K562 (cell line): ENCODE results near the gene BLZF1. TPM values are rescaled to one million over a fixed set of nuclear protein-coding genes. Genes with fewer than 3 reads are reported as not detected.
A peak's percentile ranks its signal among the peaks of the same experiment; 100 is the strongest.

Experiments
- AFF4 ChIP-seq: sonication (generic); formaldehyde crosslinking; IDR thresholded peaks from 2 replicates; pipeline ENCODE4 v1.8.0; 2023; ENCODE audit warnings: mild to moderate bottlenecking, missing genetic modification reagents
- ESRRA ChIP-seq: fragments of 450-650 bp; IDR thresholded peaks from 2 replicates; pipeline ENCODE4 v1.6.1; 2014; ENCODE audit warnings: low read depth, mild to moderate bottlenecking, moderate library complexity, borderline replicate concordance
- GTF2E2 ChIP-seq: fragments of 200-800 bp; sonication (Bioruptor generic); IDR thresholded peaks from 2 replicates; pipeline ENCODE4 v1.6.1; 2016; ENCODE audit warnings: missing genetic modification characterization, missing compliant biosample characterization
- MCM2 ChIP-seq: fragments of 450-650 bp; IDR thresholded peaks from 2 replicates; pipeline ENCODE4 v1.6.1; 2017; ENCODE audit warnings: low read depth, mild to moderate bottlenecking
- MEF2A ChIP-seq: IDR thresholded peaks from 2 replicates; pipeline ENCODE4 v1.6.1; 2011; ENCODE audit warnings: low read depth, mild to moderate bottlenecking, low read length, moderate library complexity; ENCODE audit not compliant: control insufficient read depth
- MEIS2 ChIP-seq: fragments of 450-650 bp; IDR thresholded peaks from 2 replicates; pipeline ENCODE4 v1.6.1; 2014; ENCODE audit warnings: mild to moderate bottlenecking; ENCODE audit not compliant: partially characterized antibody
- MLLT1 ChIP-seq, 2 experiments: fragments of 450-650 bp; IDR thresholded peaks; 2 replicates each; pipeline ENCODE4 v1.6.1; 2016
- MXD1 ChIP-seq: fragments of 250-450 bp; sonication (Bioruptor Pico); IDR thresholded peaks from 2 replicates; pipeline ENCODE4 v1.8.0; 2021; ENCODE audit warnings: borderline replicate concordance, mild to moderate bottlenecking, moderate library complexity; ENCODE audit not compliant: poor library complexity, severe bottlenecking
- RBM22 ChIP-seq: fragments of 200-400 bp; formaldehyde crosslinking; IDR thresholded peaks from 2 replicates; pipeline ENCODE4 v1.6.1; 2018; ENCODE audit warnings: low read length, low read depth; ENCODE audit not compliant: poor library complexity, severe bottlenecking
- RFX5 ChIP-seq: IDR thresholded peaks from 2 replicates; pipeline ENCODE4 v1.6.1; 2011; ENCODE audit warnings: low read depth, mild to moderate bottlenecking, improper control_type of control experiment, low read length
- THRB ChIP-seq: fragments of 450-650 bp; formaldehyde crosslinking; conservative IDR thresholded peaks from 2 replicates; pipeline ENCODE4 v1.4.0; 2022; ENCODE audit warnings: mild to moderate bottlenecking, missing genetic modification characterization
- ZBTB5 ChIP-seq: fragments of 450-650 bp; IDR thresholded peaks from 2 replicates; pipeline ENCODE4 v1.6.1; 2017; ENCODE audit warnings: antibody characterized with exemption
- ZFPM2 ChIP-seq: fragments of 250-450 bp; sonication (Bioruptor Pico); IDR thresholded peaks from 2 replicates; pipeline ENCODE4 v1.5.1; 2022; ENCODE audit warnings: mild to moderate bottlenecking
- ZNF280A ChIP-seq: fragments of 450-650 bp; IDR thresholded peaks from 2 replicates; pipeline ENCODE4 v1.6.1; 2018; ENCODE audit warnings: mild to moderate bottlenecking, low read depth; ENCODE audit not compliant: partially characterized antibody
- ZNF347 ChIP-seq: fragments of 450-650 bp; formaldehyde crosslinking; IDR thresholded peaks from 2 replicates; pipeline ENCODE4 v1.4.0; 2020; ENCODE audit warnings: low read depth, mild to moderate bottlenecking, moderate library complexity
- ZNF395 ChIP-seq: fragments of 200-800 bp; sonication (Bioruptor generic); IDR thresholded peaks from 2 replicates; pipeline ENCODE4 v1.6.1; 2017; ENCODE audit warnings: missing genetic modification characterization, missing compliant biosample characterization
- polyA plus RNA-seq, 8 experiments: library from polyadenylated mRNA; depleted of rRNA in 4 of 8; stranded (reverse) in 5 of 8; unstranded in 3 of 8; fragments of >200 nt; fragmentation: Nextera tagmentation in 2 of 8; fragmentation: Illumina TruSeq in 1 of 8; extraction: Ambion mirVana in 2 of 8; extraction: Trizol in 1 of 8; gene quantifications; 2 replicates each; pipeline versions ENCODE4 v1.2.1 to v1.2.3, GENCODE V29; 2011 to 2014; ENCODE audit warnings: inconsistent platforms in 1 of 8, missing spikeins in 1 of 8
- total RNA-seq, 7 experiments: library from RNA; depleted of rRNA in 6 of 7; stranded (reverse); fragments of >200 nt in 6 of 7; fragmentation: Illumina TruSeq in 2 of 7; extraction: Trizol in 2 of 7; gene quantifications; 2 replicates each; pipeline versions ENCODE4 v1.2.1 to v1.2.3, GENCODE V29; 2011 to 2021; ENCODE audit warnings: low replicate concordance in 1 of 7

The BLZF1 gene
- total and polyA plus RNA-seq, 9 of the 15 experiments (the other 6 are each of a cell fraction or from before 2014, with no cell fraction given) = 20.5 to 32.8 (median 25.3) TPM

- no peak for TF ChIP-seq ZFPM2 (CRISPR knock-in tag)
- TF ChIP-seq ZNF395 = no peak
- TF ChIP-seq MEF2A = no peak
- TF ChIP-seq RBM22 = no peak
- no peak for TF ChIP-seq AFF4 (CRISPR knock-in tag)
- TF ChIP-seq ZBTB5 = no peak
- TF ChIP-seq ZNF280A = no peak
- TF ChIP-seq RFX5 = no peak
- TF ChIP-seq MEIS2 = peak; percentile 40
- no peak for TF ChIP-seq ESRRA
- TF ChIP-seq MCM2 = no peak
- no peak for TF ChIP-seq THRB
- no peak for TF ChIP-seq MLLT1 (IDR thresholded peaks at IDR 0.05)
- no peak for TF ChIP-seq GTF2E2 (tag)
- no peak for TF ChIP-seq MXD1 (CRISPR knock-in tag)
- TF ChIP-seq ZNF347 (CRISPR knock-in tag) = no peak
These were observed 41.1 kb upstream of the BLZF1 start (continued) for GRCh38 chr1:169326956-169327268.
